HL-60 (cell line): ENCODE results near the gene KRTAP10-12.

Experiments
- DNase-seq, 2 experiments: peaks; one replicate each; pipeline ENCODE4 v3.0.0-alpha.2; 2010 to 2020; ENCODE audit warnings: low read depth in 1 of 2, low spot score in 1 of 2
- H3K27ac ChIP-seq: fragments of 250-450 bp; sonication (Bioruptor Pico); replicated peaks from 2 replicates; pipeline ENCODE4 v1.5.1; 2020; ENCODE audit warnings: mild to moderate bottlenecking, moderate library complexity
- H3K27me3 ChIP-seq: fragments of 250-450 bp; sonication (Bioruptor Pico); 2 replicates; pipeline ENCODE4 v1.5.1; 2021; ENCODE audit warnings: mild to moderate bottlenecking, moderate library complexity; ENCODE audit not compliant: insufficient read depth, poor library complexity, severe bottlenecking
- H3K4me3 ChIP-seq: replicated peaks from 2 replicates; pipeline ENCODE4 v1.5.1; 2011; ENCODE audit warnings: mild to moderate bottlenecking, control low read depth, low read length; ENCODE audit not compliant: insufficient read depth
- CTCF ChIP-seq: IDR thresholded peaks from one replicate; pipeline ENCODE4 v1.5.1; 2011; ENCODE audit warnings: low read length, control low read depth, inconsistent platforms; ENCODE audit not compliant: insufficient read depth
- GABPA ChIP-seq: IDR thresholded peaks from 2 replicates; pipeline ENCODE4 v1.6.1; 2012; ENCODE audit warnings: low read depth
- POLR2AphosphoS5 ChIP-seq: IDR thresholded peaks from 2 replicates; pipeline ENCODE4 v1.6.1; 2012; ENCODE audit warnings: low read depth
- SPI1 ChIP-seq: IDR thresholded peaks from 2 replicates; pipeline ENCODE4 v1.6.1; 2012; ENCODE audit warnings: low read depth, mild to moderate bottlenecking, borderline replicate concordance
- TF ChIP-seq, protein P1 (sequence below): IDR thresholded peaks from 2 replicates; pipeline ENCODE4 v1.6.1; 2012; ENCODE audit warnings: low read depth; ENCODE audit not compliant: insufficient replicate concordance

KRTAP10-12 gene

DNA sequence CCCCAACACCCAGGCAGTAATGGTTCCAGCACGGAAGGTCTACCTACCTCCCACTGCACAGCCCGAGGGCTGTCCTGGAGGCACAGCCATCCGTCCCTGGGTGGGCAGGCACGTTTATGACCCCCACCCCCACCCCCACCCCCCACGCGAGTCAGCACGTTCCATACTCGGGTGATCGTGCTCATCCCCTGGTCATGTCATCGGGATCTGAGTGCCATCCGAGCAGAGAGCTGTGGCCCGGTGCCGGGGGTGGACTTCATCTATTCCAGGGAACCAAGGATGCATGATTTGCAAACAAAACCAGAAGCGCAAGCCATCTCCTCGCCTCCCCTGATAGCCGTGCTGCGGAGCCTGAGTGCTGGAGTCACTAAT lies 13.3 kb downstream of the KRTAP10-12 start:
- DNase-seq = no peak
- peaks cover 60% of the 10 kb centered on the region for H3K27me3 ChIP-seq
- no peak overlapping the region for H3K4me3 ChIP-seq
- no peak for TF ChIP-seq POLR2AphosphoS5
- TF ChIP-seq GABPA = no peak
- no peak for TF ChIP-seq CTCF
- no peak for TF ChIP-seq SPI1
- TF ChIP-seq, protein P1, sequence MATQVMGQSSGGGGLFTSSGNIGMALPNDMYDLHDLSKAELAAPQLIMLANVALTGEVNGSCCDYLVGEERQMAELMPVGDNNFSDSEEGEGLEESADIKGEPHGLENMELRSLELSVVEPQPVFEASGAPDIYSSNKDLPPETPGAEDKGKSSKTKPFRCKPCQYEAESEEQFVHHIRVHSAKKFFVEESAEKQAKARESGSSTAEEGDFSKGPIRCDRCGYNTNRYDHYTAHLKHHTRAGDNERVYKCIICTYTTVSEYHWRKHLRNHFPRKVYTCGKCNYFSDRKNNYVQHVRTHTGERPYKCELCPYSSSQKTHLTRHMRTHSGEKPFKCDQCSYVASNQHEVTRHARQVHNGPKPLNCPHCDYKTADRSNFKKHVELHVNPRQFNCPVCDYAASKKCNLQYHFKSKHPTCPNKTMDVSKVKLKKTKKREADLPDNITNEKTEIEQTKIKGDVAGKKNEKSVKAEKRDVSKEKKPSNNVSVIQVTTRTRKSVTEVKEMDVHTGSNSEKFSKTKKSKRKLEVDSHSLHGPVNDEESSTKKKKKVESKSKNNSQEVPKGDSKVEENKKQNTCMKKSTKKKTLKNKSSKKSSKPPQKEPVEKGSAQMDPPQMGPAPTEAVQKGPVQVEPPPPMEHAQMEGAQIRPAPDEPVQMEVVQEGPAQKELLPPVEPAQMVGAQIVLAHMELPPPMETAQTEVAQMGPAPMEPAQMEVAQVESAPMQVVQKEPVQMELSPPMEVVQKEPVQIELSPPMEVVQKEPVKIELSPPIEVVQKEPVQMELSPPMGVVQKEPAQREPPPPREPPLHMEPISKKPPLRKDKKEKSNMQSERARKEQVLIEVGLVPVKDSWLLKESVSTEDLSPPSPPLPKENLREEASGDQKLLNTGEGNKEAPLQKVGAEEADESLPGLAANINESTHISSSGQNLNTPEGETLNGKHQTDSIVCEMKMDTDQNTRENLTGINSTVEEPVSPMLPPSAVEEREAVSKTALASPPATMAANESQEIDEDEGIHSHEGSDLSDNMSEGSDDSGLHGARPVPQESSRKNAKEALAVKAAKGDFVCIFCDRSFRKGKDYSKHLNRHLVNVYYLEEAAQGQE = no peak
- no peak overlapping the region for H3K27ac ChIP-seq

DNA sequence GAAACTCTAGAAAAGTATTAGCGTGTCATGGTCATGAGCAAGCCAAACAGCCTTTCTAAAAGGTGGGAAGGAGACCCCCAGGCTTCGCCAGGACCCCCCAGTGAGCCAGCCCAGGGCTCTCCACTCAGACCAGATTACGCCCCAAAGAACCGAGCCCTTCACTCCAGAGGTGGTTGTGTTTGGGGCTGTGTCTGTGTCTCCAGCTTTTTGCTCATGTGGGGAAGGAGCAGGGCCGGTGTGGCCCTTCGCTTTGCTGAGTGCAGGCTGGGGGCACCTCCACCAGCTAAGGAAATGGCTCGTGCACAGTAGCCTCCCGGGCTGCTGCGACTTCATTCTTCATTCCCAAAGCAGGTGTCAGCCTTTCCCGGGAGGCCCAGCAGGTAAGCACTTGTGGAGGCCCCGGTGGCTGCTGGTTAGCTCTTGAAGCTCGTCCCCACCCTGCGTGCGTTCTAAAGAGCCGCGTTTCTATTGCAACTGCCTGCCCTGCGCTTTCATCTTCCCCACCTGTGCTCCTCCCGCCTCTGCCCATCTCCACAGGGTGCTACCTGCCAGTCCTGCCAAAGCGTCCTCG lies 13.9 kb downstream of the KRTAP10-12 start:
- no peak for DNase-seq
- Histone ChIP-seq H3K4me3 (no peak overlapping the region), H3K27ac (no peak overlapping the region), H3K27me3 (peaks cover 62% of the 10 kb centered on the region)
- TF ChIP-seq, protein P1 = no peak
- TF ChIP-seq GABPA (no peak), CTCF (no peak), SPI1 (no peak), POLR2AphosphoS5 (no peak)

GRCh38 chr21:44711327-44712202 lies 14.6 kb downstream of the KRTAP10-12 start, which contains the start of gene TSPEAR:
TSS of gene TSPEAR (minus strand) at chr21:44711572. CDS start at chr21:44711514, 58 bp downstream.
- Histone ChIP-seq H3K4me3 (no peak within 1 kb of the TSS), H3K27ac (no peak within 1 kb of the TSS), H3K27me3 (peaks cover 56% of the 10 kb centered on the region)
- TF ChIP-seq SPI1 (no peak), CTCF (no peak), GABPA (no peak), POLR2AphosphoS5 (no peak)
- TF ChIP-seq, protein P1 = no peak
- DNase-seq = no peak
